Testis (tissue), 2 donors: ENCODE measurements around the gene CST9L.

Experiments
- CTCF ChIP-seq, 3 experiments: fragments of 450-650 bp in 2 of 3; fragments of 200-600 bp in 1 of 3; sonication (generic) in 1 of 3; IDR thresholded peaks; one replicate each; pipeline ENCODE4 v1.5.1; 2016 to 2019; ENCODE audit warnings: antibody characterized with exemption in 3 of 3, mild to moderate bottlenecking in 2 of 3, moderate library complexity in 1 of 3
- POLR2A ChIP-seq: fragments of 450-650 bp; IDR thresholded peaks from one replicate; pipeline ENCODE4 v1.6.1; 2017; ENCODE audit warnings: antibody characterized with exemption, mild to moderate bottlenecking, moderate library complexity

GRCh38 chr20:23601715-23602114 lies 33.4 kb upstream of the CST9L start:
- no peak for TF ChIP-seq CTCF (IDR thresholded peaks at IDR 0.05)
- TF ChIP-seq POLR2A: no peak
